ENCODE measurements around the gene NAT8L.

The NAT8L gene

GRCh38 chr4:2083826-2084160 is 24.7 kb downstream of the NAT8L start:
- Mint-ChIP-seq H3K4me3 (no peak overlapping the region), H3K27me3 (ENCODE audit: low read depth) (no peaks in the 10 kb centered on the region)

GRCh38 chr4:2084316-2084715 is 25.2 kb downstream of the NAT8L start:
- no peaks in the 10 kb centered on the region for H3K36me3 Mint-ChIP-seq (ENCODE audit: low read depth)
- no peak overlapping the region for H3K27ac Mint-ChIP-seq
- no peaks in the 10 kb centered on the region for H3K9me3 Mint-ChIP-seq
- no peak overlapping the region for H3K4me3 Mint-ChIP-seq
- no peaks in the 10 kb centered on the region for H3K27me3 Mint-ChIP-seq (ENCODE audit: low read depth)
- H3K4me1 Mint-ChIP-seq (ENCODE audit: low read depth) = no peaks in the 10 kb centered on the region

More at GRCh38 chr4:2083826-2084160, 24.7 kb downstream of the NAT8L start:
- Mint-ChIP-seq H3K9me3 (no peaks in the 10 kb centered on the region), H3K4me1 (ENCODE audit: low read depth) (no peaks in the 10 kb centered on the region), H3K27ac (no peak overlapping the region), H3K36me3 (ENCODE audit: low read depth) (no peaks in the 10 kb centered on the region)

GRCh38 chr4:2085496-2085901 is 26.4 kb downstream of the NAT8L start:
- H3K4me1 Mint-ChIP-seq (ENCODE audit: low read depth) = no peaks in the 10 kb centered on the region
- no peak overlapping the region for H3K27ac Mint-ChIP-seq
- H3K9me3 Mint-ChIP-seq = no peaks in the 10 kb centered on the region
- no peak overlapping the region for H3K4me3 Mint-ChIP-seq
- peaks cover 9% of the 10 kb centered on the region for H3K27me3 Mint-ChIP-seq (ENCODE audit: low read depth)
- no peaks in the 10 kb centered on the region for H3K36me3 Mint-ChIP-seq (ENCODE audit: low read depth)

- H3K27ac Mint-ChIP-seq = no peak overlapping the region
- H3K36me3 Mint-ChIP-seq (ENCODE audit: low read depth) = no peaks in the 10 kb centered on the region
- H3K9me3 Mint-ChIP-seq = no peaks in the 10 kb centered on the region
- H3K27me3 Mint-ChIP-seq (ENCODE audit: low read depth) = peaks cover 14% of the 10 kb centered on the region
- H3K4me3 Mint-ChIP-seq = no peak overlapping the region
- H3K4me1 Mint-ChIP-seq (ENCODE audit: low read depth) = no peaks in the 10 kb centered on the region
Measured at GRCh38 chr4:2087170-2087569, 28.0 kb downstream of the NAT8L start.

- Mint-ChIP-seq H3K27ac (no peak overlapping the region), H3K4me1 (ENCODE audit: low read depth) (no peaks in the 10 kb centered on the region), H3K27me3 (ENCODE audit: low read depth) (peaks cover 14% of the 10 kb centered on the region), H3K9me3 (no peaks in the 10 kb centered on the region), H3K4me3 (no peak overlapping the region), H3K36me3 (ENCODE audit: low read depth) (no peaks in the 10 kb centered on the region)
Measured at GRCh38 chr4:2089222-2089621, 30.1 kb downstream of the NAT8L start.

GRCh38 chr4:2090642-2091041 is 31.5 kb downstream of the NAT8L start:
- H3K4me1 Mint-ChIP-seq (ENCODE audit: low read depth) = no peaks in the 10 kb centered on the region
- H3K27ac Mint-ChIP-seq = no peak overlapping the region
- H3K27me3 Mint-ChIP-seq (ENCODE audit: low read depth) = peaks cover 14% of the 10 kb centered on the region
- no peaks in the 10 kb centered on the region for H3K36me3 Mint-ChIP-seq (ENCODE audit: low read depth)
- no peaks in the 10 kb centered on the region for H3K9me3 Mint-ChIP-seq
- no peak overlapping the region for H3K4me3 Mint-ChIP-seq

GRCh38 chr4:2091990-2092668 is 33.0 kb downstream of the NAT8L start:
- H3K4me1 Mint-ChIP-seq (ENCODE audit: low read depth) = no peaks in the 10 kb centered on the region

GRCh38 chr4:2092669-2093053 is 33.5 kb downstream of the NAT8L start:
- Mint-ChIP-seq H3K4me1 (ENCODE audit: low read depth) (no peaks in the 10 kb centered on the region), H3K27ac (no peak overlapping the region), H3K4me3 (no peak overlapping the region), H3K9me3 (peaks cover 8% of the 10 kb centered on the region), H3K27me3 (ENCODE audit: low read depth) (peaks cover 14% of the 10 kb centered on the region), H3K36me3 (ENCODE audit: low read depth) (peaks cover 1% of the 10 kb centered on the region)

More at GRCh38 chr4:2091990-2092668, 33.0 kb downstream of the NAT8L start:
- Mint-ChIP-seq H3K36me3 (ENCODE audit: low read depth) (peaks cover 1% of the 10 kb centered on the region), H3K27me3 (ENCODE audit: low read depth) (peaks cover 14% of the 10 kb centered on the region), H3K9me3 (peaks cover 8% of the 10 kb centered on the region), H3K27ac (no peak overlapping the region), H3K4me3 (no peak overlapping the region)

- no peaks in the 10 kb centered on the region for H3K4me1 Mint-ChIP-seq (ENCODE audit: low read depth)
- H3K36me3 Mint-ChIP-seq (ENCODE audit: low read depth) = peaks cover 1% of the 10 kb centered on the region
- no peak overlapping the region for H3K27ac Mint-ChIP-seq
- peaks cover 8% of the 10 kb centered on the region for H3K9me3 Mint-ChIP-seq
- peaks cover 14% of the 10 kb centered on the region for H3K27me3 Mint-ChIP-seq (ENCODE audit: low read depth)
- no peak overlapping the region for H3K4me3 Mint-ChIP-seq
Measured at GRCh38 chr4:2093265-2093664, 34.1 kb downstream of the NAT8L start.

GRCh38 chr4:2094545-2094944 is 35.4 kb downstream of the NAT8L start:
- peaks cover 12% of the 10 kb centered on the region for H3K9me3 Mint-ChIP-seq
- H3K4me1 Mint-ChIP-seq (ENCODE audit: low read depth) = no peaks in the 10 kb centered on the region
- H3K36me3 Mint-ChIP-seq (ENCODE audit: low read depth) = peaks cover 1% of the 10 kb centered on the region
- peaks cover 13% of the 10 kb centered on the region for H3K27me3 Mint-ChIP-seq (ENCODE audit: low read depth)
- no peak overlapping the region for H3K4me3 Mint-ChIP-seq
- H3K27ac Mint-ChIP-seq = no peak overlapping the region

- peaks cover 5% of the 10 kb centered on the region for H3K36me3 Mint-ChIP-seq (ENCODE audit: low read depth)
Measured at GRCh38 chr4:2095236-2096072, 36.3 kb downstream of the NAT8L start.

GRCh38 chr4:2096073-2096609 is 37.0 kb downstream of the NAT8L start:
- H3K27ac Mint-ChIP-seq = no peak overlapping the region
- H3K36me3 Mint-ChIP-seq (ENCODE audit: low read depth) = peaks cover 6% of the 10 kb centered on the region
- H3K4me1 Mint-ChIP-seq (ENCODE audit: low read depth) = no peaks in the 10 kb centered on the region
- peaks cover 8% of the 10 kb centered on the region for H3K27me3 Mint-ChIP-seq (ENCODE audit: low read depth)
- H3K4me3 Mint-ChIP-seq = no peak overlapping the region
- peaks cover 20% of the 10 kb centered on the region for H3K9me3 Mint-ChIP-seq

More at GRCh38 chr4:2095236-2096072, 36.3 kb downstream of the NAT8L start:
- Mint-ChIP-seq H3K27ac (no peak overlapping the region), H3K27me3 (ENCODE audit: low read depth) (peaks cover 9% of the 10 kb centered on the region), H3K4me3 (no peak overlapping the region), H3K4me1 (ENCODE audit: low read depth) (no peaks in the 10 kb centered on the region), H3K9me3 (peaks cover 15% of the 10 kb centered on the region)

- H3K27ac Mint-ChIP-seq = no peak overlapping the region
Measured at GRCh38 chr4:2101346-2102044, 42.4 kb downstream of the NAT8L start.

GRCh38 chr4:2102045-2102883 is 43.1 kb downstream of the NAT8L start:
- Mint-ChIP-seq H3K4me1 (ENCODE audit: low read depth) (peaks cover 4% of the 10 kb centered on the region), H3K27ac (no peak overlapping the region), H3K27me3 (ENCODE audit: low read depth) (peaks cover 10% of the 10 kb centered on the region), H3K4me3 (no peak overlapping the region), H3K36me3 (ENCODE audit: low read depth) (peaks cover 17% of the 10 kb centered on the region), H3K9me3 (peaks cover 42% of the 10 kb centered on the region)

More at GRCh38 chr4:2101346-2102044, 42.4 kb downstream of the NAT8L start:
- H3K9me3 Mint-ChIP-seq = peaks cover 47% of the 10 kb centered on the region
- peaks cover 4% of the 10 kb centered on the region for H3K4me1 Mint-ChIP-seq (ENCODE audit: low read depth)
- no peak overlapping the region for H3K4me3 Mint-ChIP-seq
- H3K36me3 Mint-ChIP-seq (ENCODE audit: low read depth) = peaks cover 17% of the 10 kb centered on the region
- H3K27me3 Mint-ChIP-seq (ENCODE audit: low read depth) = peaks cover 10% of the 10 kb centered on the region
